Parathyroid adenoma (tissue), 2 donors: ENCODE data around the gene STAC3.
A peak's percentile ranks its signal among the peaks of the same experiment; 100 is the strongest.

Experiments
- H2AFZ ChIP-seq: fragments of 300-600 bp; sonication (generic); one replicate; pipeline ENCODE4 v1.7.0; 2017; ENCODE audit warnings: antibody characterized with exemption, mild to moderate bottlenecking
- H3K27ac ChIP-seq: fragments of 300-600 bp; sonication (generic); one replicate; pipeline ENCODE4 v1.7.0; 2017
- H3K27me3 ChIP-seq: fragments of 300-600 bp; sonication (generic); one replicate; pipeline ENCODE4 v1.7.0; 2017; ENCODE audit warnings: low read length; ENCODE audit not compliant: control insufficient read depth, insufficient read depth
- H3K36me3 ChIP-seq: fragments of 300-600 bp; sonication (generic); one replicate; pipeline ENCODE4 v1.7.0; 2017; ENCODE audit warnings: low read length; ENCODE audit not compliant: control insufficient read depth, insufficient read depth
- H3K4me1 ChIP-seq: fragments of 300-600 bp; sonication (generic); one replicate; pipeline ENCODE4 v1.7.0; 2017; ENCODE audit warnings: control low read depth
- H3K4me2 ChIP-seq: fragments of 300-600 bp; sonication (generic); one replicate; pipeline ENCODE4 v1.7.0; 2017; ENCODE audit warnings: low read length
- H3K4me3 ChIP-seq: fragments of 300-600 bp; sonication (generic); one replicate; pipeline ENCODE4 v1.7.0; 2017; ENCODE audit warnings: low read depth, low read length
- H3K79me2 ChIP-seq: fragments of 300-600 bp; sonication (generic); one replicate; pipeline ENCODE4 v1.7.0; 2017; ENCODE audit warnings: control low read depth
- H3K9ac ChIP-seq: fragments of 300-600 bp; sonication (generic); one replicate; pipeline ENCODE4 v1.7.0; 2017; ENCODE audit warnings: mild to moderate bottlenecking
- H3K9me3 ChIP-seq: fragments of 300-600 bp; sonication (generic); one replicate; pipeline ENCODE4 v1.7.0; 2017; ENCODE audit warnings: low read length; ENCODE audit not compliant: control insufficient read depth
- TF ChIP-seq, protein P1 (sequence below): fragments of 300-600 bp; sonication (generic); IDR thresholded peaks from one replicate; pipeline ENCODE4 v1.7.0; 2017; ENCODE audit warnings: antibody characterized with exemption, mild to moderate bottlenecking
- donor health status: primary hyperparathyroidism.

STAC3 gene

DNA sequence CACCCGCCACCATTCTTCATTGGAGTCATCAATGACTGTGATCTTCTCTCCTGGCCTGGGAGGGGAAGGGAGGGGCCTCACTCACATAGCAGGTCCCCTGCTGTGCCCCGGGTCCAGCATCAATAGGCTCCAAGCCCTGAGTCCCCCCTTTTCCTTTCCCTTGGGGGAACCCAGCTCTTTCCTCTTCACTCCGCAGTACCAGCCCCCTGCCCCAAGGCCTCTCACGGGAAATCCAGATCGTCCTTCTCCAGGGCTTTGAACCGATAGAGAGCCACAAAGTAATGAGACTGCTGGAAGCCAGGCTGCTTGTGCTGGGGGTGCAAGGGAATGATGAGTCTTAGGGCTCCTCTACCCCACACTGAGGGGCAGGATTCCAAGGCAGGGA is 6.7 kb downstream of the STAC3 start:
- TF ChIP-seq, protein P1, sequence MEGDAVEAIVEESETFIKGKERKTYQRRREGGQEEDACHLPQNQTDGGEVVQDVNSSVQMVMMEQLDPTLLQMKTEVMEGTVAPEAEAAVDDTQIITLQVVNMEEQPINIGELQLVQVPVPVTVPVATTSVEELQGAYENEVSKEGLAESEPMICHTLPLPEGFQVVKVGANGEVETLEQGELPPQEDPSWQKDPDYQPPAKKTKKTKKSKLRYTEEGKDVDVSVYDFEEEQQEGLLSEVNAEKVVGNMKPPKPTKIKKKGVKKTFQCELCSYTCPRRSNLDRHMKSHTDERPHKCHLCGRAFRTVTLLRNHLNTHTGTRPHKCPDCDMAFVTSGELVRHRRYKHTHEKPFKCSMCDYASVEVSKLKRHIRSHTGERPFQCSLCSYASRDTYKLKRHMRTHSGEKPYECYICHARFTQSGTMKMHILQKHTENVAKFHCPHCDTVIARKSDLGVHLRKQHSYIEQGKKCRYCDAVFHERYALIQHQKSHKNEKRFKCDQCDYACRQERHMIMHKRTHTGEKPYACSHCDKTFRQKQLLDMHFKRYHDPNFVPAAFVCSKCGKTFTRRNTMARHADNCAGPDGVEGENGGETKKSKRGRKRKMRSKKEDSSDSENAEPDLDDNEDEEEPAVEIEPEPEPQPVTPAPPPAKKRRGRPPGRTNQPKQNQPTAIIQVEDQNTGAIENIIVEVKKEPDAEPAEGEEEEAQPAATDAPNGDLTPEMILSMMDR, result no peak
- no peak overlapping the region for H3K27ac ChIP-seq

DNA sequence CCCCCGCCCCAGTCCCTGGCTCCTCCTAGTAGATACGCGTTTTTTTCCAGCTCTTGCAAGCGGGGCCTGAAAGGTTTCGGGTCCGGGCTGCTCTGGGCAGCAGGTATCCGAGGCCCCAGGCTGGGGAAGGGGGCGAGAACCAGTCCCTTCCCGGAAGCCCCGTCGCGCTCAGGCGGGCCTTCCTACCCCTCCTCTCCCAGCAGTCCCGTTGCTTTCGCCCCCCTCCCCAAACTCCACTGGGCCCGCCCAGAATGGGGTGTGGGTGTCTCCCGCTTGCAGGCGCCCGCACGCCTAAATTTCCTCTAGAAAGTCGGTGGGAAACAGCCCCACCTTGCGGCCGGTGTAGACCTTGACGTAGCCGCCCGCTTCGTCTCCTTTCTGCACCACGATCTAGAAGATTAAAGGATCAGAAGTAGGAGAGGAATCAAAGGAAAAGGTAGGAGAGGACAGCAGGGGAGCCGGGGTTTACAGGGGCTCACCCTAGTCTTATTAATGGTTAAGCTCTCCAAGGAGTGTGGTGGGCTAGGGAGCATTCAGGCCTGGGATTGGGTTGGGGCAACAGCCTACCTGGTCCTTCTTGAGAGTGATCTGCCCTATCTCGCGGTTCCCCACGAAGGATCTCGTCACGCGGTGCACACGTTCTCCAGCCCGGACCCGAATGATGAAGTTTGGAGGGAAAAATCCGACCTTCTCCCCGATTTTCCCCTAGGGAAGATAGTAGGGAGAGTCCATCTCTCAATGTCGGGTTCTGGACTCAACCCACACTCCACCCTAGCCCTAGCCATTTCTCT is 7.3 kb downstream of the STAC3 start:
- Histone ChIP-seq H3K9me3 (no peaks in the 10 kb centered on the region), H3K4me3 (peak overlapping the region; percentile 39), H3K79me2 (no peaks in the 10 kb centered on the region), H3K27me3 (peaks cover 3% of the 10 kb centered on the region), H3K4me2 (peak overlapping the region; percentile 57), H3K27ac (no peak overlapping the region), H3K9ac (no peak overlapping the region), H3K36me3 (no peaks in the 10 kb centered on the region), H3K4me1 (peaks cover 18% of the 10 kb centered on the region), H2AFZ (peak overlapping the region; percentile 21)
- TF ChIP-seq, protein P1, result peak; percentile 82

More for the DNA sequence above, 6.7 kb downstream of the STAC3 start:
- Histone ChIP-seq H3K9ac (no peak overlapping the region), H3K36me3 (no peaks in the 10 kb centered on the region), H3K79me2 (no peaks in the 10 kb centered on the region), H3K4me2 (no peak overlapping the region), H2AFZ (no peak overlapping the region), H3K4me3 (no peak overlapping the region), H3K4me1 (peaks cover 16% of the 10 kb centered on the region), H3K27me3 (peaks cover 3% of the 10 kb centered on the region), H3K9me3 (no peaks in the 10 kb centered on the region)

DNA sequence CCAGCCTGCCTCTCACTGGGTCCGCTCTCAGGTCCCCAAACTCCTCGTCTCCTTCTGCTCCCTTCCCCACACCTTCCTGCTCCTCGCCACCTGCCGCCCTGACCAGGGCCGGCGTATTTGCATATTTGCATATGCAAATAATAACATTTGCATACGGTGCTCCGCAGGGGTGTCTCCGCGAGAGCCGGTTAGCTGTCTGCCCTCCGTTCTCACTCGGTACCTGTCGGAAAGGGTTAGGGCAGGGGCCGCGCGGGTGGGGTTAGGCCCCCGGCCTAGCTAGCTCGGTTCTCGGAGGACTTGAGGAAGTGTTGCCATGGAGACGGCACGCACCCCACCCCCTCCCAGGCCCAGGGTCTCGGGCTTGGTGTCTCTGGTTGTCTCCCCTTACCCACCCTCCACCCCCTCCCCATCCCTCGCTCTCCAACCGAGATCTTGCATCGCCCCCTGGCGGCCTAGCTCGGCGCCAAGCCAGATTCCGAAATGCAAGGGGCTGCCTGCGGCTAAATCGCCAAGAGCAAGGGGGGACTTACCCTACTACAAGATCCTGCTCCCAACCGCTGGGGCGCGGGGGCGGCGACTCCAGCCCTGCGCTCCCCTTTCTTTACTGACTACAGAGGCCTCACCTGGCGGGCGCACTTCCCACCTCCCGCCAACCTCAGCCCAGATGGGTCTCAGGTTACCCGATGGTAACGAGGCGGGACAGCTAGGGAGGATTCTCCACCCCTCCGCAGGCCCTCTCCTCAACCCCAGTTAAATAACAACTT is 8.1 kb downstream of the STAC3 start:
- H3K9me3 ChIP-seq, result no peaks in the 10 kb centered on the region
- H3K36me3 ChIP-seq, result no peaks in the 10 kb centered on the region
- no peak overlapping the region for H3K27ac ChIP-seq
- no peak overlapping the region for H3K4me3 ChIP-seq
- peak overlapping the region; percentile 40 for H3K4me2 ChIP-seq
- peaks cover 18% of the 10 kb centered on the region for H3K4me1 ChIP-seq
- H3K9ac ChIP-seq, result no peak overlapping the region
- H3K27me3 ChIP-seq, result peaks cover 3% of the 10 kb centered on the region
- H3K79me2 ChIP-seq, result no peaks in the 10 kb centered on the region
- TF ChIP-seq, protein P1, result peak; percentile 68
- no peak overlapping the region for H2AFZ ChIP-seq

DNA sequence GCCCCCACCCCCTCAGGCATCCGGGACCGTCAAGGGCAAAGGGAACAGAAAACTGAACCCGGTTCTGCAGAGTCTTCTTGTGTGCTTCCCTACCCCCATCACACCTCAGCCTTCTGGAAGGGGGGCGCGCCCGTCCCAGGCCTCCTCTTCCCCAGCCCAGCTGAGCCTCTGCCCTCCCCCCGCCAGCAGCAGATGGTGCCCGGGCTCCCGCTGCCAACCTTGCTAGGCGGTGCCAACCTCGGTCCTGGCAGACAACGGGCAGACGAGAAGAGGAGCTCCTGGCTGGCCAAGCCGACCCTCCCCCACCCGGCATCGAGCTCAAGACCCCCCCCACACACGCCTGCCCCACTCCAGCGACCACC is 8.7 kb downstream of the STAC3 start:
- H3K9me3 ChIP-seq, result no peaks in the 10 kb centered on the region
- H3K4me2 ChIP-seq, result peak overlapping the region; percentile 40
- TF ChIP-seq, protein P1, result no peak
- H3K36me3 ChIP-seq, result no peaks in the 10 kb centered on the region
- H3K27me3 ChIP-seq, result peaks cover 3% of the 10 kb centered on the region
- peaks cover 18% of the 10 kb centered on the region for H3K4me1 ChIP-seq
- no peak overlapping the region for H3K27ac ChIP-seq
- no peak overlapping the region for H2AFZ ChIP-seq
- H3K4me3 ChIP-seq, result no peak overlapping the region
- no peaks in the 10 kb centered on the region for H3K79me2 ChIP-seq
- no peak overlapping the region for H3K9ac ChIP-seq
